NCI-H774 (cell line): Measurements from ENCODE around the gene ZNF638.

Experiments
- DNase-seq: peaks from one replicate; lab custom pipeline; 2025; lab: John Stamatoyannopoulos, UW

Gene ZNF638

GRCh38 chr2:71457123-71457915, 125.7 kb downstream of the ZNF638 start:
- DNase-seq, result no peak

- no peak for DNase-seq
Measured at GRCh38 chr2:71457923-71458322, 126.3 kb downstream of the ZNF638 start.

GRCh38 chr2:71458413-71459083, 127.0 kb downstream of the ZNF638 start:
- DNase-seq, result no peak

GRCh38 chr2:71459084-71459431, 127.5 kb downstream of the ZNF638 start:
- DNase-seq, result no peak

GRCh38 chr2:71460056-71460455, 128.5 kb downstream of the ZNF638 start:
- DNase-seq, result no peak

- DNase-seq, result no peak
Measured at GRCh38 chr2:71460595-71461303, 129.2 kb downstream of the ZNF638 start.

GRCh38 chr2:71461304-71461671, 129.7 kb downstream of the ZNF638 start:
- DNase-seq, result no peak

GRCh38 chr2:71462056-71462605, 130.5 kb downstream of the ZNF638 start:
- no peak for DNase-seq

GRCh38 chr2:71462641-71463341, 131.2 kb downstream of the ZNF638 start:
- DNase-seq, result no peak

GRCh38 chr2:71463342-71463654, 131.7 kb downstream of the ZNF638 start:
- DNase-seq, result no peak

GRCh38 chr2:71464389-71464788, 132.8 kb downstream of the ZNF638 start:
- DNase-seq, result no peak

GRCh38 chr2:71465356-71465755, 133.8 kb downstream of the ZNF638 start:
- no peak for DNase-seq

- no peak for DNase-seq
Measured at GRCh38 chr2:71465961-71466300, 134.3 kb downstream of the ZNF638 start.

- DNase-seq, result no peak
Measured at GRCh38 chr2:71466301-71467179, 135.0 kb downstream of the ZNF638 start.

- no peak for DNase-seq
Measured at GRCh38 chr2:71467180-71467815, 135.7 kb downstream of the ZNF638 start.

- no peak for DNase-seq
Measured at GRCh38 chr2:71468279-71469015, 136.9 kb downstream of the ZNF638 start.

GRCh38 chr2:71469403-71470398, 138.1 kb downstream of the ZNF638 start:
- DNase-seq, result no peak

- no peak for DNase-seq
Measured at GRCh38 chr2:71471276-71471675, 139.7 kb downstream of the ZNF638 start.

GRCh38 chr2:71472019-71472418, 140.4 kb downstream of the ZNF638 start:
- no peak for DNase-seq
